Sciatic nerve (tissue), 2 donors: ENCODE measurements around the gene UBE2Q1. TPM values are rescaled to one million over a fixed set of nuclear protein-coding genes. Genes with fewer than 3 reads are reported as not detected.
"Not testable (repeated sequence)": the region's sequence is repeated elsewhere in the genome, so short reads cannot be mapped to it uniquely, and the experiment has no call there.

Source experiments
- ATAC-seq: fragments of 200-7000 bp; cut with Tn5 transposase; one replicate; pipeline ENCODE4 v1.9.1; 2020; ENCODE audit warnings: mild to moderate bottlenecking, moderate library complexity
- DNase-seq: peaks from one replicate; pipeline ENCODE4 v3.0.0-alpha.2; 2020; ENCODE audit warnings: low spot score
- intact Hi-C: fragments of 100-400 bp; cut with DNase I; formaldehyde crosslinking; loops from one replicate; pipeline ENCODE4 v1.14.2; 2022
- total RNA-seq: library from RNA; stranded (reverse); fragmentation: NEBNext Ultra II Directional; extraction: Animal tissue kit (Norgen Biotek cat#: 25700); gene quantifications from one replicate; pipeline ENCODE4 v1.2.1, GENCODE V29; 2021
- donor health status: DM: no; HTN: no; CAD: no.
- donor health status: DM: no; HTN: no; CAD: no.

UBE2Q1 gene
- total RNA-seq, 1 donor from 2014 or later, result 67.4 TPM

- ATAC-seq (no peak), DNase-seq (no peak)
- intact Hi-C loops, result loop anchor here (10.0 kb wide), 1 partner anchor 232 kb away; the partner anchor contains the start of genes AQP10 and ATP8B2
These were observed 2.0 kb downstream of the UBE2Q1 start for GRCh38 chr1:154556422-154556821.

DNA sequence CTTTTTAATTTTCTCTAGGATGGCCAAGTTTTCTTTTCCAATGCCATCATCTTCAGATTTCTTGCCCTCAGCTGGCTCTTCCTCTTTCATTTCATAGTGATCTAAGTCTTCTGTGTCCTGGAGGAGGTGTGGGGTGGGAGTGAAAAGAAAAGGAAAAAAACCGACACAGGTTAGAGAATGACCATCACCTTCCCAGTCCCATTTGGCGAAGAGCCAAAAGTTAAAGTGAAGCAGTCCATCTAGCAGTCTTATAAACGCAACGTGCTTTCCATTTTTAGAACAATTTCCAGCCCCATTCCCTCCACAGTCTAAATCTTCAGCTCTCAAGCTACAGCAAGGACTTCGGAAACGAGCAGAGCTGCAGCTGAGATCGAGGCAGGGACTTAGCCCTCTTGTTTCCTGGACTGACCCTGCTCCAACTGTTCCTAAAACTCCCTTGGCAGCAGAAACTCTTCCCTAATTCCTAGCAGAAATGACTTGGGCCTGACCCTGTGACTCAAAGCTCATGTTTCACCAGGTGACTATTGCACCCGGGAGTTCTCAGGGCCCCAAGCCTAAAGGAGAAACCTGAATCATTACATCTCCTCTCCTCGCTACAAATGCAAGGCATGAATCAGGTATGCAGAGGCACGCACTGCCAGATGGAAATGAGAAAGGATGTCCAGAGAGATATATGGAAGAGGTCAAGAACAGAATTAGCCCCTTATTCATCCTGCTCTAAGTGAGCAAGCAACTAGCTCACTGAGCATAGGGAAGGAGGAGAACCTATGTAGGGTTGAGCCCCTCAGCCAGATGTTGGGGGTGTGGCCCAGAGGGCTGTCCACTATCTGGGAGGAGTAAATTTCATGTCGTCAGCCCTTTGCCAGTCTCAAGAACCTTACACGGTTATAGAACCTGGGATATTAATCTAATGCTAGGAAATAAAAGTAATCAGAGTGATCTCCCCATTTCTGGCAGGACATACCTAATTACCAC is 5.1 kb downstream of the UBE2Q1 start:
- intact Hi-C loops, result loop anchor here (10.0 kb wide), 1 partner anchor 229 kb away; the partner anchor contains the start of genes AQP10 and ATP8B2
- DNase-seq (no peak), ATAC-seq (no peak)

DNA sequence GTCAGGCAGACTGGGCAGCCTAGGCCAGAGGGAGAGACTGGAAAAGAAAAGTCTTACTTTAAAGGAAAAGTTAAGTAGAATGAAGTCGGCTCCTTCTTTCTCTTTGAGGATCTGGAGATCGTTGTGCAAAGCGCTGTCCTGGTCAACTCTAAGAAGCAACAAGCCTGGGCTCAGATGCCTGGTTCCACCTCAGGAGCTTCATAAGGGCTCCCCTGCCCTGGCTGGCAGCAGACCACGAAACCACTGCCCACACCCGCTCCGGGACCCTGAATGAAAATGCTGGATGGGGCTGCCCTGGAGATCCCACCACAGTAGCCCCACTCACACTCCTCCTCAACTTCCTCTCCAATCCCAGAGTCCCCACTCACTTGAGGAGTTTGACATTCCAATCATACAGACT is 6.4 kb downstream of the UBE2Q1 start:
- ATAC-seq, result no peak
- intact Hi-C loops, result loop anchor here (10.0 kb wide), 1 partner anchor 227 kb away; the partner anchor contains the start of genes AQP10 and ATP8B2
- no peak for DNase-seq

DNA sequence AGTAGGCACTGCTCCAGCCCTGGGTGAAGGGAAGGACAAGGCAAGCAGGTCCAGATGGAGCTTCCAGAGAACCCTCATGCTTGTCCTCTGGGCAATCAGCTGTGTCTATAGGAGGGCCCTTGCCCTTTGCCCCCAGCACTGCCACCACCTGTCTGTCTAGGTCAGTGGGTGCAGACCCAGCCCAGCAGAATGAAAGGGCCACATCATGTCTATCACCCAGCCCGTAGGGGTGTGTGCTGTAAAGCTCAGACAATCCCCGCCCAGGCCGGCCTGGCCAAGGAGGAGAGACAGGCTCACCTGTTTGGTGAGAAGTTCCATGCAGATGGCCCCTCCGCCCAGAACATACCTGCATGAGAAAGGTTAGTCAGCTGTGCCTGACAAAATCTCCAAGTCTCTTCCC is 7.0 kb downstream of the UBE2Q1 start:
- no peak for DNase-seq

GRCh38 chr1:154550657-154551056 is 7.8 kb downstream of the UBE2Q1 start:
- DNase-seq, result no peak
- intact Hi-C loops, result loop anchor here (10.0 kb wide), 1 partner anchor 226 kb away; the partner anchor contains the start of genes AQP10 and ATP8B2
- no peak for ATAC-seq

More for the DNA sequence above, 7.0 kb downstream of the UBE2Q1 start:
- intact Hi-C loops, result loop anchor here (10.0 kb wide), 1 partner anchor 227 kb away; the partner anchor contains the start of genes AQP10 and ATP8B2
- ATAC-seq, result no peak

- intact Hi-C loops, result loop anchor here (10.0 kb wide), 1 partner anchor 225 kb away; the partner anchor contains the start of genes AQP10 and ATP8B2
- no peak for ATAC-seq
- no peak for DNase-seq
These were observed 8.4 kb downstream of the UBE2Q1 start for GRCh38 chr1:154550070-154550469.

- ATAC-seq, result no peak
- intact Hi-C loops, result loop anchor here (10.0 kb wide), 1 partner anchor 64 kb away; no protein-coding TSS in a partner anchor
- DNase-seq, result no peak
These were observed 9.2 kb downstream of the UBE2Q1 start for GRCh38 chr1:154549202-154549770.

- intact Hi-C loops, result loop anchor here (10.0 kb wide), 1 partner anchor 63 kb away; no protein-coding TSS in a partner anchor
- DNase-seq, result no peak
- ATAC-seq, result no peak
These were observed 10.4 kb downstream of the UBE2Q1 start for GRCh38 chr1:154548028-154548427.

DNA sequence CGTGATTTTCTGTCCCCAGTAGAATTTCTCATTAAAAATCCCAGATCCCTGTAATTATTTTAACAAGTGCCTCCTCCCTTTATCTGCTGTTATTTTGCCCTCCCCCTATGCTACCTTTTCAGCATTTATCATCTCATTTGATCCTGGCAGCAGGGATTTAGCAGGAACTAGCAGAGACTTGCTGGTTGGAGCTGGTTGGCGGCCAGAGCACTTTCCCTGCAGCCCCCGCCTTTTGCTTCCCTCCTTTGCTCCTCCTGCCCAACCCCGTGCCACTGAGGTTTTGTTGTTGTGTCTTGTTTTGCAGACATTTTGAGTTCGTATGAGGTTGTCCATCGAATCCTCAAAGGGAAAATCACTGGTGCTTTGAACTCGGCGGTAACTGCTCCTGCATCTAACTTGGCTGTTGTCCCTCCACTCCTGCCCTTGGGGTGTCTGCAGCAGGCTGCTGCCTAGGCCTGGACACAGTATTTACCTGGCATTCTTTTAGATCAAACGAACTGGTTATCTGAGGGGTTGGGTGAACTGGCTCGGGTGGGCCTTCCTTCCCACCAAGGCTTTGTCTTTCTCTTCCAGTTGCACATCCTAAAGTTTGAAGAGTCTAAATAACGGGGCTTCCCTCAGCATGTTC is 11.2 kb downstream of the UBE2Q1 start:
- ATAC-seq (no peak), DNase-seq (no peak)
- intact Hi-C loops, result loop anchor here (10.0 kb wide), 1 partner anchor 62 kb away; no protein-coding TSS in a partner anchor

DNA sequence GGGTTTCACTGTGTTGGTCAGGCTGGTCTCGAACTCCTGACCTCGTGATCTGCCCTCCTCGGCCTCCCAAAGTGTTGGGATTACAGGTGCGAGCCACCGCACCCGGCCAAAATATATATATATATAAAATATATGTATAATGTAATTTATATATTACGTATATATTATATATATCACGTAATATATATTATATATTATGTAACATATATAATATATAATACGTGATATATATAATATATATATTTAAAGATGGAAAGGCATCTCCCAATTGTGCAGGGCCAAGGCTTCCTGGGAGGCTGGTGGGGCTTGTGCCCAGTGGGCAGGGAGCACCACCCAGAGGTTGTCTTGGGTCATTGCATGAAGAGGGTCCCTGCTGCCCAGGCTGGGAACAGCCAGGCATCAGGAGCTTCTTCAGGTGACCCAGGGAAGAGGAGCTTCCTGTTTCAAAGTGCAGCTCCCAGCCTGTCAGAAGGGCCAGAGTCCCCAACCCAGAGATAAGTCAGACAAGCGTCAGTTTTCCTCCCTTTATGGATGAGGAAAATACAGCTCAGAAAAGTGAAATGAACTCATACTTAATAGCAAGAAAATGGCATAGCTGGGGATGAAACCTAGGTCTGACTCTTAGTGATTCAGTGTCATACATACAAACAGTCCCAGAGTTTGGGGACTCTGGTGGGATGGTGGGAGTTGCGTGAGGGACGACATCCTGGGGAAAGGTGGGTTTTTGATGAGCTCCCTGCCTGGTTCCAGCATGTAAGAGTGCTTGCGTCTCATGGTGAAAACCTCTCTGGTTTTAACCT is 12.0 kb downstream of the UBE2Q1 start:
- no peak for DNase-seq
- ATAC-seq, result peak; percentile 69
- intact Hi-C loops, result loop anchor here (10.0 kb wide), 1 partner anchor 62 kb away; no protein-coding TSS in a partner anchor

- no peak for DNase-seq
- ATAC-seq, result no peak
- intact Hi-C loops, result loop anchor here (10.0 kb wide), 1 partner anchor 56 kb away; no protein-coding TSS in a partner anchor
These were observed 17.2 kb downstream of the UBE2Q1 start for GRCh38 chr1:154541231-154541630.

DNA sequence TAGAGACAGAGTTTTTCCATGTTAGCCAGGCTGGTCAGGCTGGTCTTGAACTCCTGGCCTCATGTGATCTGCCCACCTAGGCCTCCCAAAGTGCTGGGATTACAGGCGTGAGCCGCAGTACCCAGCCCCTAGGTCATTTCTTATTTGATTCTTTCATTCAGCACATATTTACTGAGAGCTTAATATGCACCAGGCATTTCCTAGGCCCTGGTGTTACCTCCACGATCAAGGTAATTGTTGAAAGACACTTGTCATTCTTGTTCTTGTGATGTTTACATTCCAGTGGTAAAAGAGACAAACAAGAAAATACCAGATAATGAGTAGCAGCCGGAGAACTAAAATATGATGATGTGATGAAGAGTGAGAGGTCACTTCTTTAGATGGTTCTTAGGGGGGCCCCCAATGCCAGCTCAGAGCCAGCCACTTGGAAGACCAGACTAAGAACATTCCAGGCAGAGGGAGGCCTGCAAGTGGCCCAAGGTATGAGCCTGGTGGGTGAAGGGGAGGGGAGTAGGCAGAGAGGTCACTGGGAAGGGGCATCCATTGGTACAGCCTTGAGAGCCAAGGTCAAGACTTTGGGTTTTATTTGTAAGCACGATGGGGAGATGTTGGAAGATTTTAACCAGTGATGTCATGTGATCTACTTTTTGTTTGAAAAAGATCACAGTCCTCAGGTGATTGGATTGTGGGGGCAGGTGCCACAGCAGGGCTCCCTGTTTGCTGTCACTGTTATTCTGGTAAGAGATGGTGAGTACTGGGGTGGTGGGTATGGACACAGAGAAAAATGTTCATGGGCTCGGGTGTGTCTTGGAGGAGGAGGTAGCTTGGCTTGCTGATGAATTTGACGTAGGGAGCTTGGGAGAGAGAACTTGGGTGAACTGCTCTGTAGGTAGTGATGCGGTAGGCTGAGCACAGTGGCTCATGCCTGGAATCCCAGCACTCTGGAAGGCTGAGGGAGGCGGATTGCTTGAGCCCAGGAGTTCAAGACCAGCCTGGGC is 18.7 kb downstream of the UBE2Q1 start:
- intact Hi-C loops, result loop anchor here (2.0 to 10.0 kb wide), 2 partner anchors 33 to 55 kb away; no protein-coding TSS in a partner anchor
- no peak for DNase-seq
- ATAC-seq, result no peak

DNA sequence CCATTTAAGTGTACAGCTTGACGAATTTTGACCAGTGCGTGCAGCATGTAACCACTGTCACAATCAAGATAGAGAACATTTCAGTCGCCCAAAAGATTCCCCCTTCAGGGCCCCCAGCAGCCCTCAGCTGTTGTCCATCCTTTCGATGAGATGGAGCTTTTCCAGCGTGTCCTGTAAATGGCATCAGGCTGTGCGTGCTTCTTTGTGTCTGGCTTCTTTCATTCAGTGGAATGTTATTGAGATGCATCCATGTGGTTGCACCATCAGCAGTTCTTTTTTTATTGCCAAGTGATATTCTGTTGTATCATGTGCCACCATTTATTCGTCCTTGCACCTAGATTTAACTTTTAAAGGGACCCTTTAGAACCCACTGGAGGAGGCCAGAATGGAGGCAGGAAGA is 21.9 kb downstream of the UBE2Q1 start:
- intact Hi-C loops, result no loop called here
- ATAC-seq, result no peak

GRCh38 chr1:154533952-154534844 is 24.3 kb downstream of the UBE2Q1 start:
- intact Hi-C loops, result no loop called here
- ATAC-seq, result no peak
- no peak for DNase-seq

More for the DNA sequence above, 21.9 kb downstream of the UBE2Q1 start:
- DNase-seq, result no peak

DNA sequence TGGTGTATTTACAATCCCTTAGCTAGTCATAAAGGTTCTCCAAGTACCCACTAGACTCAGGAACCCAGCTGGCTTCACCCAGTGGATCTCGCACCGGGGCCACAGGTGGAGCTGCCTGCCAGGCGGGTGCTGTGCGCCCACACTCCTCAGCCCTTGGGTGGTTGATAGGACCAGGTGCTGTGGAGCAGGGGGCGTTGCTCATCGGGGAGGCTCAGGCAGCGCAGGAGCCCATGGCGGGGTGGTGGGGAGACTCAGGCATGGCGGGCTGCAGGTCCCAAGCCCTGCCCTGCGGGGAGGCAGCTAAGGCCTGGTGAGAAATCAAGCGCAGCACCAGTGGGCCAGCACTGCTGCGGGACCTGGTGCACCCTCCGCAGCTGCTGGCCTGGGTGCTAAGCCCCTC is 26.5 kb downstream of the UBE2Q1 start:
- DNase-seq, intact Hi-C loops, ATAC-seq: not testable (repeated sequence)

GRCh38 chr1:154529308-154529707 is 29.2 kb downstream of the UBE2Q1 start:
- intact Hi-C loops, result no loop called here
- DNase-seq (no peak), ATAC-seq (no peak)
